ENCODE measurements around the gene MYL10. TPM values are rescaled to one million over a fixed set of nuclear protein-coding genes. Genes with fewer than 3 reads are reported as not detected.

MYL10 gene
- total RNA-seq, 1 donor from 2014 or later, result not detected

DNA sequence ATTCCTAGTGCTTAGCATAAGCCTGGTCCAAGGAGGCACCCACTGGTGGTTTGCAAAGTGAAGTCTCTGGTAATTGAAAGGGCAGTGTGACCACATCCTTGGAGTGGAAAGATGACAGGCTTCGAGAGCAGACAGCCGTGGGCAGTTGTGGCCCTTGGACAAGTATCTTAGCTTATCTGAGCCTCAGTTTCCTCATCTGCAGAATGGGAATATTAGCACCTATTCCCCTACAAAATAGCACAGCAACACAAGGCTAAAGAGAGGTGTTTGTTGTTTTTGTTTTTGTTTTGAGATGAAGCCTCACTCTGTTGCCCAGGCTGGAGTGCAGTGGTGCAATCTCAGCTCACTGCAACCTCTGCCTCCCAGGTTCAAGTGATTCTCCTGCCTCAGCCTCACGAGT lies 29.3 kb downstream of the MYL10 start:
- no peak overlapping the region for H3K27ac Mint-ChIP-seq
- no peaks in the 10 kb centered on the region for H3K9me3 Mint-ChIP-seq
- H3K27me3 Mint-ChIP-seq, result peaks cover 18% of the 10 kb centered on the region
- H3K36me3 Mint-ChIP-seq, result no peaks in the 10 kb centered on the region
- no peak for DNase-seq (ENCODE audit: extremely low spot score, unreplicated experiment)
- TF ChIP-seq, protein P1, sequence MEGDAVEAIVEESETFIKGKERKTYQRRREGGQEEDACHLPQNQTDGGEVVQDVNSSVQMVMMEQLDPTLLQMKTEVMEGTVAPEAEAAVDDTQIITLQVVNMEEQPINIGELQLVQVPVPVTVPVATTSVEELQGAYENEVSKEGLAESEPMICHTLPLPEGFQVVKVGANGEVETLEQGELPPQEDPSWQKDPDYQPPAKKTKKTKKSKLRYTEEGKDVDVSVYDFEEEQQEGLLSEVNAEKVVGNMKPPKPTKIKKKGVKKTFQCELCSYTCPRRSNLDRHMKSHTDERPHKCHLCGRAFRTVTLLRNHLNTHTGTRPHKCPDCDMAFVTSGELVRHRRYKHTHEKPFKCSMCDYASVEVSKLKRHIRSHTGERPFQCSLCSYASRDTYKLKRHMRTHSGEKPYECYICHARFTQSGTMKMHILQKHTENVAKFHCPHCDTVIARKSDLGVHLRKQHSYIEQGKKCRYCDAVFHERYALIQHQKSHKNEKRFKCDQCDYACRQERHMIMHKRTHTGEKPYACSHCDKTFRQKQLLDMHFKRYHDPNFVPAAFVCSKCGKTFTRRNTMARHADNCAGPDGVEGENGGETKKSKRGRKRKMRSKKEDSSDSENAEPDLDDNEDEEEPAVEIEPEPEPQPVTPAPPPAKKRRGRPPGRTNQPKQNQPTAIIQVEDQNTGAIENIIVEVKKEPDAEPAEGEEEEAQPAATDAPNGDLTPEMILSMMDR (conservative IDR thresholded peaks at IDR 0.05), result no peak
- no peak overlapping the region for H3K4me3 Mint-ChIP-seq
- H3K4me1 Mint-ChIP-seq (ENCODE audit: unreplicated experiment), result peaks cover 3% of the 10 kb centered on the region

DNA sequence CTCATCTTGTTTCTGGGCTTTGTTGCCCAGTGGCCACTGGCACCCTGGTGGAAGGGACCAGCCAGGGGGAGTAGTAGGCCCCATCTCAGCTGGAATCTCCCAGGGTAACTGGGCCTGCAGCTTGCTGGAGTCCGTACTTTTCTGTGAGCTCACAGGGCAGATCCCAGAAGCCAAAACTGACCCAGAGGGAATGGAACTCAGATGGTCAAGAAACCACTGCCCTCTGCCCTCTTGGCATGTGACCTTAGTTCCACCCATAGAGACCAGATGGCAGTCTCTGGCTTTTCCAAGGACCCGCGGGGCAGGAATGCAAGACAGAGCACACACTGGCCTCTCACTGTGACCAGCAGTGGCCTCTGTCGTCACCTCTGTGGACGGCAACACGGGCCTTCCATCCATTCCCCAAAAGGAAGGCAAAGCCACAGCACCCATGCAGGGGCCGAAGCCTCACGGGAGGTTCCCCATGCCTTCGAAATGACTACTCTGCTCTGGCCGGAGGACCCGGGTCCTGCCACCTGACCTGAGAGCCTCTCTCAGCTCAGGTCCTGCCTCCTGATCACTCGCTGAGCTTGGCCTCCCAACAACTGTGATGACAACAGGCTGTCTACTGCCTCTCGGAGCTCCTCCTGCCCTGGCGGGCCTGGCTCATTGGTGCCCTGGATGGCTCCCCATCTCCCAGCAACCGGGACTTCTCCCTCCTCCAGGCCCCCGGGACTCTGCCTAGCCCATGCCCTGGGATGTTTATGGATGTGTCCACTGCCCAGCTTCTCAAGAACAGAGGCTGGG lies 29.9 kb downstream of the MYL10 start:
- Mint-ChIP-seq H3K27me3 (peaks cover 21% of the 10 kb centered on the region), H3K4me3 (no peak overlapping the region), H3K36me3 (no peaks in the 10 kb centered on the region), H3K9me3 (no peaks in the 10 kb centered on the region), H3K27ac (no peak overlapping the region), H3K4me1 (ENCODE audit: unreplicated experiment) (peaks cover 3% of the 10 kb centered on the region)
- no peak for DNase-seq (ENCODE audit: extremely low spot score, unreplicated experiment)
- TF ChIP-seq, protein P1 (conservative IDR thresholded peaks at IDR 0.05), result no peak

DNA sequence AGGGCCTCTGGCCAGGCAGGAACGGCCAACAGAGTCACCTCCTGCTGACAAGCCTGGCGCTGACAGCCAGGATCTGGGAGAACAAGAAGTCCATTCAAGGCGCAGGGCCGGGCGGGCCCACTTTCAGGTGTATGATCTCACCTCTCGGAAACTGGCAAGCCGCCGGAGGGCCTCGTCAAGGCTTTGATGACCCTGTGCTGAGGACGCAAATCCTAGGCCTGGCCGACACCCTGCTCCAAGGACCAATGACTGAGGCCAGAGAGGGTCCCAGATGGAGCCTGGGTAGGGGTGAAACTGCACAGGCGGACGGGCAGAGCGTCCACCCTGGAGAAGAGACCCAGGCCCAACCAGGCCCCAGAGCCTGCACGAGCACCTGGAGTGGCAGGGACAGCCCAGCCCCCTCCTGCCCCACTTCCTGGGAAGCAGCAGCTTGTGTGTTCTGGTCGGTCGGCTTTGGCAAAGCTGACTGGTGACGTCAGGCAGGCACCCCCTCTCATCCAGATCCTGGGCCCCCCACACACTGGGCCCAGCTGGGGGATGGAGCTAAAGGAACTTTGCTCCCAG lies 30.6 kb downstream of the MYL10 start:
- no peaks in the 10 kb centered on the region for H3K9me3 Mint-ChIP-seq
- no peak for DNase-seq (ENCODE audit: extremely low spot score, unreplicated experiment)
- H3K4me3 Mint-ChIP-seq, result no peak overlapping the region

DNA sequence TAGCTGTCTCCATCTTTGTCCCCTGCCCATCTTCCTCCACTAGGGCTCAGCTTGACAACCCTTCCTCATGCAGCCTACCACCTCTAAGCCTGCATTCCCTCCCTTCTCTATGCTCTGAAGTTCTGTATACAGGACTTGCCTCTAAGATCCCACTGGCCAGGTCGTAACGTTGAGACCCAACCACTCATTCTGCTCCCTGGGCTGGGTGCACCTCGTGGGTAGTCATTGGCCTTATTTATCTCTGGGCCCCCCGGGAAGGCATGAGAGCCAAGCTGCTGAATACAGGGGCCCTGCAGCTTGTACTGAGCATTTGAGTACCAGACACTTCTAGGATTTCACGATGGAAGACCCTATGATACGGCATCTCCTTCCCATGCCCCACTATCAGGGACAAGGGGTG lies 31.2 kb downstream of the MYL10 start:
- TF ChIP-seq, protein P1 (conservative IDR thresholded peaks at IDR 0.05), result no peak
- peaks cover 21% of the 10 kb centered on the region for H3K27me3 Mint-ChIP-seq
- peaks cover 3% of the 10 kb centered on the region for H3K4me1 Mint-ChIP-seq (ENCODE audit: unreplicated experiment)
- DNase-seq (ENCODE audit: extremely low spot score, unreplicated experiment), result no peak
- no peaks in the 10 kb centered on the region for H3K9me3 Mint-ChIP-seq
- H3K27ac Mint-ChIP-seq, result no peak overlapping the region
- no peak overlapping the region for H3K4me3 Mint-ChIP-seq
- no peaks in the 10 kb centered on the region for H3K36me3 Mint-ChIP-seq

More for the DNA sequence above, 30.6 kb downstream of the MYL10 start:
- Mint-ChIP-seq H3K27ac (no peak overlapping the region), H3K27me3 (peaks cover 21% of the 10 kb centered on the region), H3K4me1 (ENCODE audit: unreplicated experiment) (peaks cover 3% of the 10 kb centered on the region), H3K36me3 (no peaks in the 10 kb centered on the region)
- TF ChIP-seq, protein P1 (conservative IDR thresholded peaks at IDR 0.05), result no peak

DNA sequence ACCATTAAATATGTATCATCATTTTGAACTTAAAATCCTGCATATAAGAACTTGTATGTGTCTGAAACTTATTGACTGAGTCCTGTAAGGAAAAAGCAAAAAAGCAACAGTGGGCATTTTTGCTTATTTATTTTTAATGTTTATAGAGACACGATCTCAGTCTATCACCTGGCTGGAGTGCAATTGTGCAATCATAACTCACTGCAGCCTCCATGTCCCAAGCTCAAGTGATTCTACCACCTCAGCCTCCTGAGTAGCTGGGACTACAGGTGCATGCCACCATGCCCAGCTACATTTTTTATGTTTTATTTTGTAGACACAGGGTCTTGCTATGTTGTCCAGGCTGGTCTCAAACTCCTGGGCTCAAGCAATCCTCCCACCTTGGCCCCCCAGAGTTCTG lies 32.2 kb downstream of the MYL10 start:
- H3K4me1 Mint-ChIP-seq (ENCODE audit: unreplicated experiment), result no peaks in the 10 kb centered on the region
- H3K27me3 Mint-ChIP-seq, result peaks cover 22% of the 10 kb centered on the region
- H3K36me3 Mint-ChIP-seq, result peaks cover 4% of the 10 kb centered on the region
- TF ChIP-seq, protein P1 (conservative IDR thresholded peaks at IDR 0.05), result no peak
- H3K27ac Mint-ChIP-seq, result no peak overlapping the region
- H3K4me3 Mint-ChIP-seq, result no peak overlapping the region
- no peaks in the 10 kb centered on the region for H3K9me3 Mint-ChIP-seq
- DNase-seq (ENCODE audit: extremely low spot score, unreplicated experiment), result no peak
